ENCODE data around the gene OVOL1.

The OVOL1 gene

DNA sequence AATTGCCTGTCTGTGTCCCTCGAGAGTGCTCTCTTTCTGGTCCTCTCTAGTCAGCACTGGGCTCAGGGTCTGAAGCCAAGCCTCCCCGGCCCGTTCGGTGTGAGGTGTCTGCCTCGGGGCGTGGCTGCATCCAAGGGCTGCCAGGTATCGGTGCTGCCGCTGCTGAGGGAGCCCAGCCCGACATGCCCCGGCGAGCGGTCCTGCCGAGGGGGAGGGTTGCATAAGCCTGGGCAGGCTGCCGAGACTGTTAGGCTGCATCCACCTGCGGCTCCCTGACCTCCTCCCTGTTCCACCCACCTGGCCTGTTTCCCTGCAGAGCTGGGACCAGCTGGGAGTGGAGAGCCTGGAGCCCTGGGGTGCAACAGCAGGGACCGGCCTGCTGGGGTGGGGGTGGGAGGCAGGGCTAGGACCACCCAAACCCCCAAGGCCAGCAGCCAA is 6.3 kb downstream of the OVOL1 start:
- DNase-seq, result no peak

DNA sequence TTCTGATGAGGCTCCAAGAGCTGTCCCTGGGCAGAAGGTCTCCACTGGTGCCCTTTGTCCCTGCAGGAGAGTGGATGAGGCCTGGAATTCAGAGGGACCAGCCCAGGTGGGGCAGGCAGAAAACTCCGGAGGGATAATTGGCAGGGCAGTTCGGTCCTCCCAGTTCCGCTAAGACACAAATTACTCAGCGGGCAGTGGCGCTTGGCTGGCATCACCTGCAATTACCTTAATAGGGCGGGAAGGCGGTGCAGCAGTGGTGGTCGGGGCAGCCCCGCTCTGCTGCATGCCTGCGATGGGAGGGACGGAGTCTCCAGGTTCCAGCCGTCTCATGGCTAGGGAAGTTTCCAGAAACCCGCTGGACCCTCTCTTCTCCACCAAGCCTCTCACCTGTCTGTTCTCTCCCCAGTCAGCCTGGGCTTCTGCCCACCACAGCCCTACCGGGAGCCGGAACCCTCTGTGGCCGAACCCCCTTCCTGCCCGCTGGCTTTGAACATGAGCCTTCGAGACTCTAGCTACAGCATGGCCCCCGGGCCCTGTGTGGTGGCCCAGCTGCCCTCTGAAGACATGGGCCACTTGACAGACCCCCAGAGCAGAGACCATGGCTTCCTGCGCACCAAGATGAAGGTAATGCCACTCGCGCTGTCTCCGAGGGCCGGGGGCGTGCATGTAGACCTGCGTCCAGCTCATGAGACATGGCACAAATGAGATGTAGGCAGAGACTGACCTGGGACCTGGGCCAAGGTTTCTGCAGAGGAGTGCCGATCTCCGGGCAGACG is 7.0 kb downstream of the OVOL1 start:
- DNase-seq, result no peak

DNA sequence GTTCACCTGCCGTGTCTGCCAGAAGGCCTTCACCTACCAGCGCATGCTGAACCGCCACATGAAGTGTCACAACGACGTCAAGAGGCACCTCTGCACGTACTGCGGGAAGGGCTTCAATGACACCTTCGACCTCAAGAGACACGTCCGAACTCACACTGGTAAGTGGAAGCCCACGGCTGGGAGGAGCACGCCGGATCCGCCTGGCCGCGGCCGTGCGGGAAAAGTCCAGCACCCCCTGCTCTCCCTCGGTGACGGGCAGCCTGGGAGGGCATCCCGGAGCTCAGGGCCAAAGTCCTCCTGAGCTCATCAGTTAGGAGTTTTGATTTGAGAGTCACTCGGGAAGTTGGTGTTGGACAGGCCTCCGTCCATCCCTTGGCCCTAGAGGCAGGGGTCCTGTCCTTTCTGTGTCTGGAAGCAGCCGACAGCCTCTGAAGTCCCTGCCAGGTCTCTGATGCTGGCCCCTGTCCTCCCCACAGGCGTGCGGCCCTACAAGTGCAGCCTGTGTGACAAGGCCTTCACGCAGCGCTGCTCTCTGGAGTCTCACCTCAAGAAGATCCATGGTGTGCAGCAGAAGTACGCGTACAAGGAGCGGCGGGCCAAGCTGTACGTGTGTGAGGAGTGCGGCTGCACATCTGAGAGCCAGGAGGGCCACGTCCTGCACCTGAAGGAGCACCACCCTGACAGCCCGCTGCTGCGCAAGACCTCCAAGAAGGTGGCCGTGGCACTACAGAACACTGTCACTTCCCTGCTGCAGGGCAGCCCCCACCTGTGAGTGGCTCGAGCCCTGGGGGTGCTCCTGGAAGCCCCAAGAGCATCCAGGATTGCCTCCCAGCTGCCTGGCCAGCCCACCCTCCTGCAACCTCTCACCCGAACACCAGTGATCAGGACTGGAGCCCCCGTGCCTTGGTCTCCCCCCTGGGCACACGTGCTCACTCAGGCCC is 8.0 kb downstream of the OVOL1 start:
- no peak for DNase-seq

DNA sequence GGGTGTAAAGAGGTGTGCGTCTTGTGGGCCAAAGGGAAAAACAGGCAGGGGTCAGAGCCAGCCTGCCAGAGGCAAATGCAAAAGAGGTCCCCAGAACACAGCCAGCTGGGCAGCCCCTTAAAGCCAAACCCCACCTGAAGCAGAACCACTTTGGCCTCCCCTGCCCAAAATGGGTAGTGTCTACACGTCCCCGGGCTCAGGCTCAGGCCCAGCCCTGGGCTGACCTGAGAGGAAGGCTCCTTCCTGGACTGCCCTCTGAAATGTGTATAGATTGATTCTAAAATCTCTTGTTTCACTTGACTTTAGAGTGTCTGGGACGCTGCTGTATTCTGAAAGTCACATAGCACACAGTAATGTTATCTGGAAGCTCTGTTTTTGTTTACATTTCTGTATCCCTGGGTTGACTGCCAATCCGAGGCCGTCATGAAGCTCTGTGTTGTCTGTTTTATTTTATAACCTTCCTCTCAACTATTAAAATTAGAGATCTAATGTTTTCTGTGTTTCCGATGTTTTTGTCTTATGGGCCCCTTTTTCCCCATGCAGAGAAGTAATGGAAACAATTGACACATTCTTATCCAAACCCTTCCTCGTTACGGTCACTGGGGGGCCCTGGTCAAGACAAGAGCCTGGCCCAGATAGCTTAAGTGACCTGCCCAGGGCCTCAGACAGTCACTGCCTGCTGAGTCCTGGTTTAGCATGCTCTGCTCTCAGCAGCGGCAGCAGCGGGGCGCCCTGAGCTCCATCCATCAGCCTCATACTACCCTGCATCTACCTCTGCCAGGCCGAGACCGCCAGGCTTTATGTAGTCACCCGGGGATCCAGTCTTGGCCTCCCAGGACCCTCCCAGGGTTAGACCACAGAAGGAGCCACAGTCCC is 10.1 kb downstream of the OVOL1 start:
- no peak for DNase-seq

DNA sequence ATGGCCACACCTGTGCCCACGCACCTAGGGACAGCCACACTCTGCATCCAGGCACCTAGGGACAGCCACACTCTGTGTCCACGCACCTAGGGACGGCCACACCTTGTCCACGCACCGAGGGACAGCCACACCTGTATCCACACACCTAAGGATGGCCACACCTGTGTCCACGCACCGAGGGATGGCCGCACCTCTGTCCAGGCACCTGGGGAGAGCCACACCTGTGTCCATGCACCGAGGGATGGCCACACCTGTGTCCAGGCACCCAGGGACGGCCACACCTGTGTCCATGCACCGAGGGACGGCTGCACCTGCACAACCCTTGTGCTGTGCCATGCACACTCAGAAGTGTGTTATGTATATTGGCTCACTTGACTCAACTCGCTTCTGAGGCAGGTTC is 10.8 kb downstream of the OVOL1 start:
- no peak for DNase-seq

DNA sequence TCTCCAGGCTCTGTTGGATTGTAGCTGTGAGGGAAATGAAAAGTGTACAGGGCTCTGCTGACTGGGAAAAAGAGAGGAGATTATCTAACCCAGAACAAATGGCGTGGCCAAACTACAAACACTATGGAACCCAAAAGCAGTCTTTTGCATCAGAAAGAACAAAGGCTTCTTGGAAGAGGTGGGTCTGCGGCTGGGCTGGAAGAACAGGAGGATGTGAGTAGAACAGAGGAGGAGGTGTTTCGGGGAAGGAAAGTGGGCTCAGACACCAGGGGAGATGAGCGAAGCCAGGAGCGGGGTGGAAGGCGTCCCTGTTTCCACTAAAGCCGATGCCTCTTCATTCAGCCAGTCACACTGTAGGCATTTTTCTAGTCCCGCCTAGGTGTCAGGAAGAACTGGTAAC is 12.0 kb downstream of the OVOL1 start:
- no peak for DNase-seq

DNA sequence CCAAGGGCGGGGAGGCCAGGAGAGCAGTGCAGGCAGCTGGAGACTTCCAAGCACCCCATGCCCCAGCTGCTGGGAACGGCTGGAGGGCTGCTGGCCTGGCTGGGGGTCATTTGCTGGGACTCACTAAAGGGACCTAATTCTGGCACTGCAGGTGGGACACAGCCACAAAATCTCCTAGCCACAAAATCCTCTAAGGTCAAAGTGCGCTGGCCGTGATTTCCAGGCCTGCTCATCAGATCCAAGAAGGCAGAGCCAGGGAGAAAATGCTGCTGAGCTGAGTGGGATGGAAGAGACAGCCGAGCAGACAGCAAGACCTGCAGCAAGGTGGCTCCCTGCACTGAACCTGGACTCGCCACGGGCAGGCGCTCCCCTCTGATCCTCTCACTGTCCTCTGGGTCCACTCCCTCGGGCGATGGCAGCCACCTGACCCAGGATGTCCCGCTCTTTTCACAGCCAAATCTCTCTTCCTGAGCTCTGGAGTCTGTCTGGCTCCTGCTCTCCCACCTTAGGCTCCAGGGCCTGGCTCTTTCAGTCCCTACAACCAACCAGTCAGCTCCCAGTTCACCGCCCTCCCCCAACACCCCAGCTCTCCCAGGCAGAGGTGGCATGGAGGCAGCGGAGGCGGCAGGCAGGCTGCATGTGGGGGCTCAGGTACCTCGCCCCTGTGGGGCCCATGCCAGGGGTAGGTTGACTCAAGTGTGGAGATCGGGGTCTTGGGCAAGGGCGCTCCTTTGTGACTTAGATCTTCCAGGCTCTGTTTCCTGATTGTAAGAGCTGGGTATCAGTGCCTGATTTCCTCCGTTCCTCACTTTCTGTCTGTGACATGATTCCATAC is 14.5 kb downstream of the OVOL1 start:
- no peak for DNase-seq

DNA sequence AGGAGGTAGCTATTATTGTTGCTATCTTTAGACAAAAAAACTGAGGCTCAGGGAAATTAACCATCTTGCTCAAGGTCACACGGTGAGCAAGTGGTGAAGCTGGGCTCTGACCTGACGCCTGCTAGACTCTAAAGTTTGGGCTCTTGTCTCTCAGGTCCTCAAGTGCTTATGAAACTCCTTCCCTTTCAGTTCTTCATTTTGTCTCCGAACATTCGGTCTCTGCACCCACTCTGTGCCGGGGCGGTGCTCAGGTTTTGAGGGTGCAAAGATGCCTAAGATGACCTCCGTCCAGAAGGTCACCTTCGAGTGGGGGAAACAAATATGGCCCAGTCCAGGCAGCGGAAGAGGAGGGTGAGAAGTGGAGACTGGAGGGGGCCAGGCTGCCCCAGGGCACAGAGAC is 16.0 kb downstream of the OVOL1 start:
- DNase-seq, result no peak

DNA sequence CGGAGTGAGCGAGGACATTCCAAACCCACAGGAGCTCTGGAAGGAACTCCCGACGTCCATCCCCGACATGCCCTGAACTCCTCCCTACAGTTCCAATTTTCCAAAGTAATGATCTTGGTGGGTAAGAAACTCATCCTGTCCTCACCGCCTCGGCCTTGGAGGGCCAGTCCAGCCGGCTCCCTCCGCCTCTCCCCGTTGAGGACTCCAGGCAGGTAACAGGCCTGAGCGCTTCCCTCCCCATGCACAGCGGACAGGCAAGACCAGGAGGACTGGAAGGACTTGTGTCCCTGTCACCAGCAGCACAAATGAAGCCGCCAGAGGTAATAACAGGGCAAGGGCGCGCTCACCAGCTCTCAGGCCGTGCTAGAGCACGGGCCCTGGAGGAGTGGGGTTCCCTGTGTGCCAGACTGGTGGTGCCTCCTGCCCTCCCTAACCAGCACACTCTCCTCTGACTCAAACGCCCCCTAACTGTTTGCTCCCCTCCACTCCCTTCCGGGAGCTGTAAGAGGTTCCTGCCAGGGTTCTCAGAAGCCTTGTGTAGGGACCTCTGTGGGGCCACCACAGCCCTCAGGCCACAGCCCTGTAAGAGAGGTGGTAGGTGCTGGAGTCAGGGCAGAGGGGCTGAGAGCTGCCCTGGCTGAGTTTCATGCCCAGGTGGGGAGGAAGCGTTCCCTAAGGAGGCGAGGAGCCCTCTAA is 17.1 kb downstream of the OVOL1 start:
- no peak for DNase-seq

DNA sequence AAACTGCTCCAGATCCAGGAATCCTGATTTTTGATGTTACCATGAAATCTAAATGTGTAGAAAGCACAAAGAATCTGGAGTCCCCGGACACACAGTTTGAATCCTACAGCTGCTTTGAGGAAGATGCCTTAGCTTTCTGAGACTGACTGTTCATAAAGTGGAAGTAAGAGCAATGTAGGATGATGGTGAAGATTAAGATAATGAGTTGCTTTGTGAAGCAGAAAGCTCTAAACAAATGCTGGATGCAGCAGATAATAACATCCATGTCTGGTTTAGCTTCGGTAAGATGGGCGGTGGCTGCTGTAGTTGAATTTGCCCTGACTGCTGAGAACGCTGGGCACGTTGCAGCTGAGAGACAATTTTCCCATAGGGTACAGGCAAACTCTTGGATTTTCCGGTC is 20.1 kb downstream of the OVOL1 start:
- DNase-seq, result no peak

DNA sequence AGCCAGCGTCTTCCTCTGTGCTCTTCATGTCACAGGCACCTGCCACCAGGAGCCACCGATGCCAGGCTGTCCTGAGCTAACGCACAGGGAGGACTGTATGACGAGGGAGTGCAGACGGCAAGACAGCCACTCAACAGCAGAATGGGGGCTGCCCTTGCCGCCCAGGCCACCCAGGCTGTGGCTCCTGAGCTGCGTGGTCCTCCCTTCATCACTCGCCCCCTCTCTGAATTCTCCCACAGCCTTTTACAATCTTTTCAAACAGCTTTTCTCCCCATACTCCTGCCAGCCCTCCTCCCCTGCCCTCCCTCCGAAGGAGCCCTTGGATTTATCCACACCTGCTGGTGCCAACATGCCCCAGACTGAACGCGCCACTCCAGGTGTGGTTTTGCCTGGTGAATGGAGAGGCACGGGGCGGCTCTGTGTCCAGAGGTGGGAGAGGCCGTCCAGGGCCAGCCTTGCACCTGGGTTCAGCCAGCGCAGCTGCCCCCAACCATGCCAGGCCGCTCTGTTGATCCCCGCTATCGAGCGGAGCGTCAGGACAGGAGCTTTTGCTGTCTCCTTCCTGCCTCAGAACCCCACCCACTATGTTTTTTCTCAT is 22.0 kb downstream of the OVOL1 start:
- DNase-seq, result no peak

DNA sequence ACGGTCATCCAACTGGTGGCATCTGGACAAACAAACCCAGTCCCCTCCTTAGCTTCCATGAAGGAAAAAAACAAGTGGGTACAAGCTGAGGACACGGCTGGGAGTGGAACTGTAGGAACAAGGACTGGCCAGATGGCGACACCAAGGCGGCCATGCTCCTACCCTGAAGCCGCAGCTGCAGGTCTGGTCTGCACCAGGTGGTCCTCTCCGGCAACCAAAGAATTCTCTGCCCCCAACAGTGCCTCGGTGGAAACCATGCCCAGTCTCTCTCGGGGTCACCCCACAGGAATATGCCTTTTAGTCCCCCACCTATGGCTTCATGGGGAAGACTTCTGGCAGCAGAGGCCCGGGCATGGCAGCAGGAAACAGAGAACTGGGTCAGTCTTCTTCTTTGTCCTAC is 22.6 kb downstream of the OVOL1 start:
- no peak for DNase-seq

DNA sequence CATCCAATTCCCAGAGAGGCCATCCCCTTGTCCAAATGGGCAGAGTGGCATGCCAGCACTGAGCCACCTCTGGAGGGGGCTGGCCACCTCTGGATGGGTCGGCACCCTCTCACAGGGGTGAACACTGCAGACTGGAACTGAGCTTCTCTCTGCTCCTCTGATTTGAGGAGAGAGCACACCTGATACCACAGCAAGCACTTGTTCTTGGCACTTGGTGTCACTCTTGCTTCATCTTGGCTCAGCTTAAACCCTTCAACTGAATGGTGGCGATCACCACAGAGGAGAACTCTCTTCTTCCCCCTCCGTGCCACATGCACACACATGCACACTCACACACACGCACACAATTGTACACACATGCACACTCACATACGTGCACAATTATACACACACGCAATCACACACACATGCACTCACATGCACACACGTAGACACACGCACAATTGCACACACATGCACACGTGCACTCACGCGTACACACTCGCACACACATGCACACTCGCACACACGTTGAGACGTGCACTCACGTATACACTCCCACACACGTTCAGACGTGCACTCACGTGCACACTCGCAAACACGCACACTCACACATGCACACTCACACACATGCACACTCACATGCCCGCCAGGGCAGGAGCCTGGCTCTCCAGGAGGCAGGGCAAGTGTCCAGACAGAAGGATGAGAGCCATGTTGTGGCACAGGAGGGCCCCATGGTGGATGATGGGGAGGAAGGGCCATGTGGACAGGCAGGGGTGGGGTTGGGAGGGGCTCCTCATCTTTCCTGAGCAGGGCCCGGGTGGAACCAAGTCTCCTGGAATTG is 23.4 kb downstream of the OVOL1 start:
- DNase-seq, result no peak

DNA sequence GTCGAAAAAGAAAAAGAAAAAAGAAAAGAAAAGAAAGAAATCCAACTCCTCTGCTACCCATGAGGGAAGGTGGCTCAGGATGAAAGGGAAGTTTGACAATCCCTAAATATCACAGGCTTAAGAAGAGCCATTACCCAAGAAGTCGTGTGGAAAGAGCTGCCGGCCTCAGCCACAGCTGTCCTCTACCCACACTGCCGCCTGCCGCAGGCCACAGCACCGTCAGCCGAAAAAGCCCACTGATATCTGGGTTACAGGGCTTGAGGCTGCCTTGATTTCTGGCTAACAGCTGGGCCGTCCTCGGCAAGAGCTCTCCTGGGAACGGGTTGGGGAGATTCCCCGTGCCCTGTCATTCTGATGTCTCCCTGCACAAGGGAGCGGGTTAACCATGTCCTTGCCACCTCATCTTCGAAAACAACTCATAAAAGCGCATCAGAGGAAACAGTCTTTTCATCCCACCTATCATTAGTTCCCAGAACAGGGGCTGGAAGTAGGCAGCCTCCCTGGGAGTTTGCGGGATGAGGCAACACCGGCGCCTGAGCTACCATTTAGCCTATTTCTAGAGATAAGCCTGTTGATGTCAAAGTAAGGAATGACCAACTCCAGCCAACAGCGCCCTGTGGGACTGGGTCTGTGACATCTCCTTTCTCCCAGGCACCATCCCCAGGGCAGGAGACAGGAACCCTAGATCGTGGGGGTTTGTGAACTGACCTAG is 25.1 kb downstream of the OVOL1 start:
- no peak for DNase-seq

DNA sequence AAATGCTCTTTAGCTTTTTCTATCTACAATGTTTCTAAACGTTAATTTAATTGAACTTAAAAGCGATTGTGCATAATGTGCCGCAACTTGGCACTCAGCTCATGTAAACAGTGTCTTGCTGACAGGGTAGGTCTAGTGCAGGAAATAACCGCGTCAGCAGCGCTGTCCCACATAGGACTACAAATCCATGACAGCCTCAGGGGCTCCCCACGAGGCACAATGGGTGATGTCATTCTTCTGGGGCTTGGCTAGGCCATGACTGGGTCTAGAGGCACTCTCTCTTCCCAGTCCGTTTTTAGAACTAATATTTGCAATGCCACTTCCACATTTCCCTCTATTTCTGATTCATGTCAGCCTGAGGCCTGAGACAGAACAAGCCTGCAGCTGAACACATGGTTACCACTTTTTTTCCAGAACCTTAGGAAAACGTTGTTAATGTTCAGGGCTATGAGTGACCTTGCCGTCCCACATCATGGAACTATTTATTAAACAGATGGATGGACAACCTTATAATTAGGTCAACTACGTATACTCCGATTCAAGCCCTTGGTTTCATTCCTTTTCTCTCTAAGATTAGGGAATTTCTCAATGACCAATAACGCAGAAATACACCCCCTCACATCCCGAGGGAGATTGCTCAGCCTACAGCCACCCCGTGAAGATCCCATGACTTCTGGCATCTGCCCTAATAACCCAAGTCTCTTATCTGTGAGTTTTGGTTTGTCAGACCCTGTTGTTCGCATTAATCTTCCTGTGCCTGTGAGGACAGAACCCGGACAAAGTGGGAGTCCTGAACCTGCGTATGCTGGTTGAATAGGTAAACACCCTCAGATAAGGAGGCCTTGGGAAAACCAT is 27.5 kb downstream of the OVOL1 start:
- no peak for DNase-seq

DNA sequence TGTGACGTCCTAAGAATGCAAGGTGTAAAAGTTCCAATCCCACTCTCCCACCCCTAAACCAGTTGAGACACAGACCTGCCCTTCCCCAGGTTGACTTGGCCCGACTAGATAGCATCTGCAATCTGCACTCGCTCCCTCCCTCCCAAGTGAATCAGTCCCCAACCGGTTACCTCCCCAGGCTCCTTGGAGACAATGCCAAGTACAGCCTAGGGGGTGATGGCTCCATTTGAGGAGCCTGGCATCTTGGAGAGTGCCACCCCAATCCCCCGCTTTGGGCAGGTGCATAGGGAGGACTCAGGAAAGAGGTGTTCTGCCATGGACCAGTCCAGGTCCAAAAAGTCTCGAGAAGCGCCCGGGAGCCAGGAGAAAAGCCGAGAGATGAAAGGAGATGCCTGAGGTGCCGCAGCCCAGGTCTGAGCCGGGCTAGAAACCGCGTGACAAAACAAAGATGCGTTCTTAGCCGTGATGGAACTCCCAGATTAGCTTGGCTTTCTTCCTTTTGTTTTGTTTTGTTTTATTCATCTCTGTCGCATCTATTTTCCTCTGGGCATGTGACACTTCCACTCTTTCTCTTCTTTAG is 28.2 kb downstream of the OVOL1 start:
- DNase-seq, result no peak

DNA sequence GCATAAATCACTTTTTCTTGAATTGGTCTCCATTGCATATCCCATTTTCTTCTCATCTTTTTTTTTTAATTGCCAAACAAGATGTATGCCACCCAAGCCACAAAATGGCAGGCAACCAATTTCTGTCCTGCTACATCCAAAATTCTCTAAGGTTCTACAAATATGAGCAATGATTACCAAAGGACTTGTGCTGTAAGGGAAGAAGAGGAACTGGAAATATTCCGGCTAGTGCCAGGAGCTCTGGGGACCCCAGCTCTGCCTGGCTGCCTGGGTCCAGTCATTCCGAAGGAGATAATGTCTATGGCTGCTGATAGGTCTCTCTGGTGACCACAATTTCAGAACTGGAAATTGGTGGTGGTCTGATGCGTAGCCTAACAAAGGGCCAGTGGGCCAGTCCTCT is 29.8 kb downstream of the OVOL1 start:
- DNase-seq, result no peak

DNA sequence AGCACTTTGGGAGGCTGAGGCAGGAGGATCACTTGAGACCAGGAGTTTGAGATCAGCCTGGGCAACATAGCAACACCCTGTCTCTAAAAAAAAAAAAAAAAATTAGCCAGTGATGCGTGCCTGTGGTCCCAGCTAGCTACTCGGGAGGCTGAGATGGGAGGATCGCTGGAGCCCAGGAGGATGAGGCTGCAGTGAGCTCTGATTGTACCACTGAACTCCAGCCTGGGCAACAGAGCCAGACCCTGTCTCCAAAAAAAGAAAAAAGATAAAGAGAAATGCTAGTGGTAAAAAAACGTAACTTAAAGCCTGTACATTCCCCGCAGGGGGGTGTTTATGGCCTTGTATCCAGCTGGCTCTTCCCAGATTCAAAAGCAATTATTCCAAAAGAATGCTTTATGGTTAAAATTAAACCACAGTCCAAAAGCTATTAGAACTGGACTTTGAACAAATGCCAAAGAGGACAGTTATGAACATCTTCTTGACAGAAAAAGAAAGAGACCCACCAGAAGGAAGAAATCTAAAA is 30.5 kb downstream of the OVOL1 start:
- no peak for DNase-seq
